Neural progenitor cell (in vitro differentiated cells): ENCODE data around the gene SMOC2. TPM values are rescaled to one million over a fixed set of nuclear protein-coding genes. Genes with fewer than 3 reads are reported as not detected.

Source experiments
- DNase-seq: peaks from one replicate; pipeline ENCODE4 v3.0.0-alpha.2; 2016; ENCODE audit warnings: low spot score
- H2AFZ ChIP-seq: fragments of 200-600 bp; sonication (generic); replicated peaks from 2 replicates; pipeline ENCODE4 v1.6.1; 2016; ENCODE audit warnings: antibody characterized with exemption
- H3F3A ChIP-seq: fragments of 200-600 bp; sonication (generic); 2 replicates; pipeline ENCODE4 v1.6.1; 2016; ENCODE audit warnings: antibody characterized with exemption, low read depth
- H3K27ac ChIP-seq: fragments of 200-600 bp; sonication (generic); 2 replicates; pipeline ENCODE4 v1.5.1; 2016; ENCODE audit warnings: mild to moderate bottlenecking
- H3K27me3 ChIP-seq: fragments of 200-600 bp; sonication (generic); 2 replicates; pipeline ENCODE4 v1.6.1; 2016; ENCODE audit warnings: mild to moderate bottlenecking, moderate library complexity
- H3K36me3 ChIP-seq: fragments of 200-600 bp; sonication (generic); 2 replicates; pipeline ENCODE4 v1.5.1; 2016
- H3K4me1 ChIP-seq: fragments of 200-600 bp; sonication (generic); 2 replicates; pipeline ENCODE4 v1.6.1; 2016; ENCODE audit warnings: mixed run types
- H3K4me2 ChIP-seq: fragments of 200-600 bp; sonication (generic); 2 replicates; pipeline ENCODE4 v1.6.1; 2016
- H3K4me3 ChIP-seq: fragments of 200-600 bp; sonication (generic); 2 replicates; pipeline ENCODE4 v1.5.1; 2016
- H3K79me2 ChIP-seq: fragments of 200-600 bp; sonication (generic); 2 replicates; pipeline ENCODE4 v1.6.1; 2016; ENCODE audit warnings: low read depth
- H3K9ac ChIP-seq: fragments of 200-600 bp; sonication (generic); 2 replicates; pipeline ENCODE4 v1.6.1; 2016
- H3K9me3 ChIP-seq: fragments of 200-600 bp; sonication (generic); 2 replicates; pipeline ENCODE4 v1.5.1; 2016; ENCODE audit warnings: low read depth
- H4K20me1 ChIP-seq: fragments of 200-600 bp; sonication (generic); 2 replicates; pipeline ENCODE4 v1.6.1; 2016; ENCODE audit warnings: low read depth
- H3K27ac Mint-ChIP-seq: 3 replicates; pipeline ENCODE4 v1.8.0; 2021; ENCODE audit warnings: mixed read lengths
- H3K27me3 Mint-ChIP-seq: 2 replicates; pipeline ENCODE4 v1.8.0; 2022; ENCODE audit warnings: low read depth, mild to moderate bottlenecking, inconsistent platforms, moderate library complexity, mixed read lengths; ENCODE audit not compliant: insufficient read depth
- H3K36me3 Mint-ChIP-seq: 3 replicates; pipeline ENCODE4 v1.8.0; 2021; ENCODE audit warnings: mixed read lengths
- H3K4me1 Mint-ChIP-seq: 3 replicates; pipeline ENCODE4 v1.8.0; 2021; ENCODE audit warnings: mixed read lengths
- H3K4me3 Mint-ChIP-seq: 3 replicates; pipeline ENCODE4 v1.8.0; 2021; ENCODE audit warnings: mild to moderate bottlenecking, moderate library complexity, mixed read lengths
- H3K9me3 Mint-ChIP-seq: 3 replicates; pipeline ENCODE4 v1.8.0; 2020; ENCODE audit warnings: mixed read lengths
- CTCF ChIP-seq: fragments of 200-600 bp; sonication (generic); IDR thresholded peaks from 2 replicates; pipeline ENCODE4 v1.5.1; 2017; ENCODE audit warnings: antibody characterized with exemption, mild to moderate bottlenecking
- EZH2 ChIP-seq: fragments of 200-600 bp; sonication (generic); IDR thresholded peaks from 2 replicates; pipeline ENCODE4 v1.6.1; 2017; ENCODE audit warnings: antibody characterized with exemption, mild to moderate bottlenecking, moderate library complexity
- EZH2phosphoT487 ChIP-seq: fragments of 200-600 bp; sonication (generic); IDR thresholded peaks from 2 replicates; pipeline ENCODE4 v1.6.1; 2017; ENCODE audit warnings: antibody characterized with exemption
- total RNA-seq: library from RNA; depleted of rRNA; stranded (reverse); fragments of >200 nt; gene quantifications from 2 replicates; pipeline ENCODE4 v1.2.3, GENCODE V29; 2015; ENCODE audit warnings: low replicate concordance

Gene SMOC2
- total RNA-seq, 1 donor from 2014 or later: 0.75 TPM

- no peak overlapping the region for H3K4me3 Mint-ChIP-seq
- TF ChIP-seq EZH2phosphoT487 (no peak), EZH2 (no peak)
Observed at GRCh38 chr6:168584249-168584648, 143.3 kb downstream of the SMOC2 start.

GRCh38 chr6:168584671-168585070 is 143.7 kb downstream of the SMOC2 start:
- H3K9ac ChIP-seq: no peak overlapping the region
- no peaks in the 10 kb centered on the region for H3F3A ChIP-seq
- H3K9me3 Mint-ChIP-seq: peaks cover 4% of the 10 kb centered on the region
- H3K4me1 ChIP-seq: peaks cover 7% of the 10 kb centered on the region
- no peaks in the 10 kb centered on the region for H4K20me1 ChIP-seq
- no peak for TF ChIP-seq EZH2
- no peak overlapping the region for H3K4me3 ChIP-seq
- no peaks in the 10 kb centered on the region for H3K36me3 Mint-ChIP-seq
- H3K9me3 ChIP-seq: no peaks in the 10 kb centered on the region
- H3K27ac ChIP-seq: no peak overlapping the region
- no peaks in the 10 kb centered on the region for H3K36me3 ChIP-seq
- H3K27me3 ChIP-seq: no peaks in the 10 kb centered on the region
- H3K4me3 Mint-ChIP-seq: no peak overlapping the region
- no peak overlapping the region for H2AFZ ChIP-seq
- H3K4me2 ChIP-seq: no peak overlapping the region
- H3K79me2 ChIP-seq: no peaks in the 10 kb centered on the region
- DNase-seq: no peak
- no peak overlapping the region for H3K27ac Mint-ChIP-seq
- peaks cover 7% of the 10 kb centered on the region for H3K4me1 Mint-ChIP-seq
- H3K27me3 Mint-ChIP-seq: peaks cover 7% of the 10 kb centered on the region

More at GRCh38 chr6:168584249-168584648, 143.3 kb downstream of the SMOC2 start:
- peaks cover 4% of the 10 kb centered on the region for H3K9me3 Mint-ChIP-seq
- no peak for DNase-seq
- no peaks in the 10 kb centered on the region for H4K20me1 ChIP-seq
- no peak overlapping the region for H3K27ac ChIP-seq
- no peaks in the 10 kb centered on the region for H3K79me2 ChIP-seq
- H3K4me1 ChIP-seq: peaks cover 8% of the 10 kb centered on the region
- no peak overlapping the region for H3K27ac Mint-ChIP-seq
- no peaks in the 10 kb centered on the region for H3K9me3 ChIP-seq
- H2AFZ ChIP-seq: no peak overlapping the region
- H3K36me3 ChIP-seq: no peaks in the 10 kb centered on the region
- no peak overlapping the region for H3K4me3 ChIP-seq
- H3K36me3 Mint-ChIP-seq: no peaks in the 10 kb centered on the region
- no peak overlapping the region for H3K4me2 ChIP-seq
- no peaks in the 10 kb centered on the region for H3F3A ChIP-seq
- peaks cover 7% of the 10 kb centered on the region for H3K27me3 Mint-ChIP-seq
- H3K9ac ChIP-seq: no peak overlapping the region
- H3K4me1 Mint-ChIP-seq: peaks cover 7% of the 10 kb centered on the region
- H3K27me3 ChIP-seq: no peaks in the 10 kb centered on the region

DNA sequence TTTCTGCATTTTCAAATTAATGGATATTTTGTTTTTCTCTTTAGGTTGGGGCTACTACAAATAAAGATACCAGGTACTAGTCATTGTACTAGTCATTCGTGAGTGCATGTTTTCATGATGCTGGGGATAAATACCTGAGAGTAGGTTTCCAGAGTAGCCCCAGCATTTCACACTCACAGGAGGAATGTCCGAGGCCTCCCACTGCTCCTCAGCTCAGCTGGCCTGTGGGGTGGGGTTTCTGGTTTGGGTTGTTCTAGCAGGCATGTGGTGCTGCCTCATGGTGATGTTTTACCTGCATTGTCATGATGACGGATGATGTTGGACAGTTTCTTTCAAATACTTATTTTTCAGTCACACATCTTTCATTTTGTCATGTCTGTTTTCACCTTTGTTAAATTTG is 144.5 kb downstream of the SMOC2 start:
- Histone ChIP-seq H4K20me1 (no peaks in the 10 kb centered on the region), H3K4me2 (no peak overlapping the region), H3K9me3 (no peaks in the 10 kb centered on the region), H2AFZ (no peak overlapping the region), H3K9ac (no peak overlapping the region), H3K36me3 (no peaks in the 10 kb centered on the region), H3K79me2 (no peaks in the 10 kb centered on the region), H3K4me1 (peaks cover 5% of the 10 kb centered on the region), H3K27ac (no peak overlapping the region), H3K4me3 (no peak overlapping the region), H3F3A (no peaks in the 10 kb centered on the region), H3K27me3 (no peaks in the 10 kb centered on the region)
- no peak for TF ChIP-seq CTCF
- no peak for TF ChIP-seq EZH2
- no peak for TF ChIP-seq EZH2phosphoT487
- Mint-ChIP-seq H3K4me3 (no peak overlapping the region), H3K36me3 (no peaks in the 10 kb centered on the region), H3K4me1 (peaks cover 3% of the 10 kb centered on the region), H3K9me3 (peaks cover 4% of the 10 kb centered on the region), H3K27me3 (peaks cover 7% of the 10 kb centered on the region), H3K27ac (no peak overlapping the region)
- DNase-seq: no peak

DNA sequence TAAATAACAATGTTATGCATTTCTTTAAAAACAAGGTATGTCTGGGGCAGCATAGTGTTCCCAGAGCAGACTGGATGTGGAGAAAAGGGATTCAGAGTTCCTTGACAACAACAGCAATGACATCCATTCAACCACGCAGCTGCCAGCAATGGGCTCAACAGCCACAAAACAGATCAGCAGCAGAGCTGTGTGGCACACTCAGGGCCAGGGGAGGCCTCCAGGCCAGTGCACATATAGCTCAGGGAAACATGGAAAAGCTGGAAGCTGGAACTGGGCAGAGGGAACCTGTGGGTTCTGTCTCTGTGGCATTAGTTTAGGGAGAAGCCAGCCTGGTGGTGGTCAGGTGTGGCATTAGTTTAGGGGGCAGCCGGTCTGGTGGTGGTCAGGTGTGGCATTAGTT is 148.3 kb downstream of the SMOC2 start:
- no peak overlapping the region for H3K27ac Mint-ChIP-seq
- Histone ChIP-seq H2AFZ (no peak overlapping the region), H3K79me2 (no peaks in the 10 kb centered on the region)

More for the DNA sequence above, 148.3 kb downstream of the SMOC2 start:
- no peak overlapping the region for H3K4me3 Mint-ChIP-seq
- H3K4me1 Mint-ChIP-seq: peaks cover 3% of the 10 kb centered on the region
- no peaks in the 10 kb centered on the region for H3K9me3 ChIP-seq
- H3K27me3 Mint-ChIP-seq: peaks cover 3% of the 10 kb centered on the region
- peaks cover 4% of the 10 kb centered on the region for H3K9me3 Mint-ChIP-seq
- no peak for DNase-seq
- peaks cover 5% of the 10 kb centered on the region for H3K4me1 ChIP-seq
- H3K36me3 ChIP-seq: no peaks in the 10 kb centered on the region
- H3K36me3 Mint-ChIP-seq: no peaks in the 10 kb centered on the region
- no peak overlapping the region for H3K9ac ChIP-seq
- no peak overlapping the region for H3K4me3 ChIP-seq
- no peaks in the 10 kb centered on the region for H3F3A ChIP-seq
- TF ChIP-seq EZH2phosphoT487 (no peak), EZH2 (no peak), CTCF (no peak)
- H4K20me1 ChIP-seq: no peaks in the 10 kb centered on the region
- no peak overlapping the region for H3K4me2 ChIP-seq
- no peak overlapping the region for H3K27ac ChIP-seq
- no peaks in the 10 kb centered on the region for H3K27me3 ChIP-seq
